SU-DHL-6 (cell line): ENCODE data around the gene EREG.

Source experiments
- EZH2phosphoT487 ChIP-seq: fragments of 200-600 bp; sonication (generic), shearing (Covaris generic); conservative IDR thresholded peaks from 2 replicates; pipeline ENCODE4 v1.6.1; 2018; ENCODE audit warnings: mild to moderate bottlenecking, antibody characterized with exemption, low read length, moderate library complexity, mixed read lengths
- TF ChIP-seq, protein P1 (sequence below): fragments of 200-600 bp; sonication (generic); IDR thresholded peaks from one replicate; pipeline ENCODE4 v1.5.1; 2017; ENCODE audit warnings: antibody characterized with exemption, mild to moderate bottlenecking, low read length, moderate library complexity; ENCODE audit not compliant: insufficient read depth, poor library complexity, severe bottlenecking

- TF ChIP-seq, protein P1, sequence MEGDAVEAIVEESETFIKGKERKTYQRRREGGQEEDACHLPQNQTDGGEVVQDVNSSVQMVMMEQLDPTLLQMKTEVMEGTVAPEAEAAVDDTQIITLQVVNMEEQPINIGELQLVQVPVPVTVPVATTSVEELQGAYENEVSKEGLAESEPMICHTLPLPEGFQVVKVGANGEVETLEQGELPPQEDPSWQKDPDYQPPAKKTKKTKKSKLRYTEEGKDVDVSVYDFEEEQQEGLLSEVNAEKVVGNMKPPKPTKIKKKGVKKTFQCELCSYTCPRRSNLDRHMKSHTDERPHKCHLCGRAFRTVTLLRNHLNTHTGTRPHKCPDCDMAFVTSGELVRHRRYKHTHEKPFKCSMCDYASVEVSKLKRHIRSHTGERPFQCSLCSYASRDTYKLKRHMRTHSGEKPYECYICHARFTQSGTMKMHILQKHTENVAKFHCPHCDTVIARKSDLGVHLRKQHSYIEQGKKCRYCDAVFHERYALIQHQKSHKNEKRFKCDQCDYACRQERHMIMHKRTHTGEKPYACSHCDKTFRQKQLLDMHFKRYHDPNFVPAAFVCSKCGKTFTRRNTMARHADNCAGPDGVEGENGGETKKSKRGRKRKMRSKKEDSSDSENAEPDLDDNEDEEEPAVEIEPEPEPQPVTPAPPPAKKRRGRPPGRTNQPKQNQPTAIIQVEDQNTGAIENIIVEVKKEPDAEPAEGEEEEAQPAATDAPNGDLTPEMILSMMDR: no peak
- no peak for TF ChIP-seq EZH2phosphoT487
Observed at GRCh38 chr4:74324262-74324661, 40.7 kb upstream of the EREG start.
